Measurements from ENCODE around the gene ADPRHL1. TPM values are rescaled to one million over a fixed set of nuclear protein-coding genes. Genes with fewer than 3 reads are reported as not detected.

ADPRHL1 gene
- total RNA-seq, 1 donor, result 2.4 TPM

DNA sequence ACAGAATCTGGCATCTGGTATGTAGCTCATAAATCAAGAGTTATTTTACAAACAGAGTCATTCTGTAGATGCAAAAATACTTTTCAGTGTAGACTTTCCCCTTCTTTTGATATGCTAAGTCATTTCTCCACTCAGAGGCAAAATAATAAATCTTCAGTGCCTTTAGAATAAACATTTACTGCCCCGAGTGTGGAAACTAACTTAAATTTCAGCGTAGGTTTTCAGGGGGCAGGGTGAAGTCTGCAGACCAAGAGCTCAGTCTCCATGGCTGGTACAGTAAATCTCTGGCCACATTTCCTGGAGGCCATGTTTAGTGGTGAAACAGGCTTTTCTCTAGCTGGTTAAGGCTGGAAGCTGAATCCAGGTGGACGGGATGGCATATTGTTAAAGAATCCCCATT is 13.1 kb upstream of the ADPRHL1 start:
- no peak overlapping the region for H3K4me3 ChIP-seq (ENCODE audit: low read depth, low read length)
- TF ChIP-seq, protein P1, sequence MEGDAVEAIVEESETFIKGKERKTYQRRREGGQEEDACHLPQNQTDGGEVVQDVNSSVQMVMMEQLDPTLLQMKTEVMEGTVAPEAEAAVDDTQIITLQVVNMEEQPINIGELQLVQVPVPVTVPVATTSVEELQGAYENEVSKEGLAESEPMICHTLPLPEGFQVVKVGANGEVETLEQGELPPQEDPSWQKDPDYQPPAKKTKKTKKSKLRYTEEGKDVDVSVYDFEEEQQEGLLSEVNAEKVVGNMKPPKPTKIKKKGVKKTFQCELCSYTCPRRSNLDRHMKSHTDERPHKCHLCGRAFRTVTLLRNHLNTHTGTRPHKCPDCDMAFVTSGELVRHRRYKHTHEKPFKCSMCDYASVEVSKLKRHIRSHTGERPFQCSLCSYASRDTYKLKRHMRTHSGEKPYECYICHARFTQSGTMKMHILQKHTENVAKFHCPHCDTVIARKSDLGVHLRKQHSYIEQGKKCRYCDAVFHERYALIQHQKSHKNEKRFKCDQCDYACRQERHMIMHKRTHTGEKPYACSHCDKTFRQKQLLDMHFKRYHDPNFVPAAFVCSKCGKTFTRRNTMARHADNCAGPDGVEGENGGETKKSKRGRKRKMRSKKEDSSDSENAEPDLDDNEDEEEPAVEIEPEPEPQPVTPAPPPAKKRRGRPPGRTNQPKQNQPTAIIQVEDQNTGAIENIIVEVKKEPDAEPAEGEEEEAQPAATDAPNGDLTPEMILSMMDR (IDR thresholded peaks at IDR 0.05; ENCODE audit: insufficient read depth, low read length), result no peak
- DNase-seq (ENCODE audit: low read depth), result no peak

GRCh38 chr13:113465300-113465699 is 12.0 kb upstream of the ADPRHL1 start:
- no peak for DNase-seq (ENCODE audit: low read depth)
- H3K4me3 ChIP-seq (ENCODE audit: low read depth, low read length), result no peak overlapping the region
- TF ChIP-seq, protein P1 (IDR thresholded peaks at IDR 0.05; ENCODE audit: insufficient read depth, low read length), result no peak

DNA sequence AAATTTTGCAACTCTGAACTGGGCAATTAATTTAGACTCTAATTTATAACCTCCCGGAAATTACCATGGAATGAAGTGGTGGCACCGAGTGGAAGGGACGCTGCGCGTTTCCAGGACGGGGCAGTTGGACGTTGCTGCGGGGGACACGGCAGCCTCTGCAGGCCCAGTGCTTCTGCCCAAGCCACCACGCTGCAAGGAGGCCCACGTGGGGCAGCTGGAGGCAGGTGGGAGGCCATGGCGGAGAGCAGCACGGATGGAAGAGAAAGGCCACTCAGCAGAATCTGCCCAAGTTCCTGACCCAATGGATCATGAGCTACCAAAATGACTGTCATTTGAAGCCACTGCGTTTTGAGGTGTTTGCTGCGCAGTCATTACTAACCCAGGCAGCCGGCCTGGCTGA is 11.2 kb upstream of the ADPRHL1 start:
- DNase-seq (ENCODE audit: low read depth), result no peak
- TF ChIP-seq, protein P1 (IDR thresholded peaks at IDR 0.05; ENCODE audit: insufficient read depth, low read length), result no peak
- H3K4me3 ChIP-seq (ENCODE audit: low read depth, low read length), result no peak overlapping the region

GRCh38 chr13:113461022-113461751 is 7.9 kb upstream of the ADPRHL1 start:
- TF ChIP-seq, protein P1 (IDR thresholded peaks at IDR 0.05; ENCODE audit: insufficient read depth, low read length), result no peak
- no peak overlapping the region for H3K4me3 ChIP-seq (ENCODE audit: low read depth, low read length)
- DNase-seq (ENCODE audit: low read depth), result no peak

DNA sequence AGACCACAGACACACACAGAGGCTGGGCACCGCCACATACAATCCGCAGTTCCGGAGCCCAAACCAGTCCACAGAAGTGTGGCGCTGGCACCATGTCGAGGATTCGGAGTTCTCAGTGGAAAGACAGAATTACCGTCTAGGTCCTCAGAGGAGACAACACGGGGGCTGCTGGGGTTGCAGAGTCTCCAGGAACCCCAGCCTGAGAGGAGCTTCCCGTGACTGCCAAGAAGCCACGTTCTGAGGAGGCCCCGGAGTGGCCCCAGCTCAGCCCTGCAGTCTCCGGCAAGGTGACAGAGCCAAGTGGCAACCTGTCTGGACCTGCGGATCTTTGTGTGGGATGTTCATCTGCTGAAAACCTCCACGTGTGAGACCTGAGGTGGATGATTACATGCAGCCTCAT is 7.3 kb upstream of the ADPRHL1 start:
- H3K4me3 ChIP-seq (ENCODE audit: low read depth, low read length), result no peak overlapping the region
- TF ChIP-seq, protein P1 (IDR thresholded peaks at IDR 0.05; ENCODE audit: insufficient read depth, low read length), result no peak
- DNase-seq (ENCODE audit: low read depth), result no peak

DNA sequence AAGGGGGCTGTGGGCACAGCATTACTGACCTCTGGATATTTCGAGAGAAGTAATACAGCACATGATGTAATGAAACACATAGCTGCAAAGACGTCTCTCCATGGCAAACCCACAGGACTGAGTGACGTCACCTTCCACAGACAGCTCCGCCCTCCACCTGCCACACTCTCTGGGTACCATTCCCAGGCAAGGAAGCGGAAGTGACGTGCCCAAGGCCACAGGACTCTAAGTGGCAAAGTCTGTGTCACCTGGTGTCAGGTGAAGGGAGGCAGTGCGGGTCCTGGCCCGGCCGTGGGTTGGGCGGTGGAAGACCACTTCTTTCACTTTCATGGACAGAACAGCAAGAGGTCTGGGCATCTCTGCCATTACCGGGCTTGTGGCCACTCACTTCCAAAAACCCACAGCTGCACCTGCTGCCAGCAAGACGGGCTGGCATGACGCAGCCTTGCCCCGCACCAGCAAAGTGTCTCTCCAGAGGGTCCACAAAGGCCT is 6.8 kb upstream of the ADPRHL1 start:
- TF ChIP-seq, protein P1 (IDR thresholded peaks at IDR 0.05; ENCODE audit: insufficient read depth, low read length), result no peak
- no peak for DNase-seq (ENCODE audit: low read depth)
- no peak overlapping the region for H3K4me3 ChIP-seq (ENCODE audit: low read depth, low read length)

All from fibroblast of the aortic adventitia (primary cell).